Smooth muscle cell (in vitro differentiated cells): ENCODE measurements around the gene ISCA2. TPM values are rescaled to one million over a fixed set of nuclear protein-coding genes. Genes with fewer than 3 reads are reported as not detected.

Experiments used
- DNase-seq: peaks from one replicate; lab custom pipeline; 2025; ENCODE audit not compliant: unreplicated experiment; lab: John Stamatoyannopoulos, UW
- H2AFZ ChIP-seq: fragments of 200-600 bp; sonication (generic); 2 replicates; pipeline ENCODE4 v1.6.0; 2016; ENCODE audit warnings: antibody characterized with exemption, low read depth, mild to moderate bottlenecking
- H3F3A ChIP-seq: fragments of 200-600 bp; sonication (generic); 2 replicates; pipeline ENCODE4 v1.6.0; 2017; ENCODE audit warnings: antibody characterized with exemption, low read depth
- H3K27ac ChIP-seq: fragments of 200-600 bp; sonication (generic); 2 replicates; pipeline ENCODE4 v1.5.1; 2016; ENCODE audit warnings: low read depth, mild to moderate bottlenecking
- H3K27me3 ChIP-seq: fragments of 200-600 bp; sonication (generic); 2 replicates; pipeline ENCODE4 v1.6.1; 2016; ENCODE audit warnings: low read depth, mild to moderate bottlenecking
- H3K36me3 ChIP-seq: fragments of 200-600 bp; sonication (generic); 2 replicates; pipeline ENCODE4 v1.5.1; 2016; ENCODE audit warnings: low read depth
- H3K4me1 ChIP-seq: fragments of 200-600 bp; sonication (generic); 2 replicates; pipeline ENCODE4 v1.5.1; 2016; ENCODE audit warnings: low read depth
- H3K4me2 ChIP-seq: fragments of 200-600 bp; sonication (generic); 2 replicates; pipeline ENCODE4 v1.6.0; 2016; ENCODE audit warnings: mild to moderate bottlenecking
- H3K4me3 ChIP-seq: fragments of 200-600 bp; sonication (generic); 2 replicates; pipeline ENCODE4 v1.5.1; 2016; ENCODE audit warnings: mild to moderate bottlenecking
- H3K79me2 ChIP-seq: fragments of 200-600 bp; sonication (generic); 2 replicates; pipeline ENCODE4 v1.6.0; 2016; ENCODE audit warnings: low read depth, mild to moderate bottlenecking
- H3K9ac ChIP-seq: fragments of 200-600 bp; sonication (generic); 2 replicates; pipeline ENCODE4 v1.6.0; 2016; ENCODE audit warnings: low read depth
- H3K9me3 ChIP-seq: fragments of 200-600 bp; sonication (generic); replicated peaks from 2 replicates; pipeline ENCODE4 v1.5.1; 2016; ENCODE audit warnings: low read depth
- H4K20me1 ChIP-seq: fragments of 200-600 bp; sonication (generic); 2 replicates; pipeline ENCODE4 v1.6.0; 2016; ENCODE audit warnings: low read depth
- CTCF ChIP-seq: fragments of 200-600 bp; sonication (generic); IDR thresholded peaks from 2 replicates; pipeline ENCODE4 v1.5.1; 2017; ENCODE audit warnings: borderline replicate concordance, mild to moderate bottlenecking, antibody characterized with exemption; ENCODE audit not compliant: insufficient read depth, poor library complexity, severe bottlenecking
- WGBS: methylation state at CpG from one replicate; pipeline ENCODE4 v1.1.7; 2016; ENCODE audit warnings: low lambda C conversion rate; 5-methylcytosine and 5-hydroxymethylcytosine counted together
- polyA plus RNA-seq: library from polyadenylated mRNA; unstranded; fragments of >200 nt; fragmentation: Nextera tagmentation; extraction: Ambion mirVana; gene quantifications from 2 replicates; pipeline ENCODE4 v1.2.1, GENCODE V29; 2016
- total RNA-seq: library from RNA; depleted of rRNA; stranded (reverse); fragments of >200 nt; gene quantifications from 2 replicates; pipeline ENCODE4 v1.2.3, GENCODE V29; 2014

Gene ISCA2
- total and polyA plus RNA-seq, 2 experiments from 2014 or later = 15.0 to 65.8 TPM

- 92% methylated on average over 4 of the region's 4 CpGs for WGBS
- no peaks in the 10 kb centered on the region for H3K36me3 ChIP-seq
These were observed 10.8 kb downstream of the ISCA2 start for GRCh38 chr14:74504412-74504811.

GRCh38 chr14:74504874-74505720 is 11.5 kb downstream of the ISCA2 start:
- Histone ChIP-seq H3K27me3 (no peaks in the 10 kb centered on the region), H3K4me3 (no peak overlapping the region), H3K9me3 (no peaks in the 10 kb centered on the region), H3K27ac (no peak overlapping the region), H3K79me2 (no peaks in the 10 kb centered on the region), H3K36me3 (no peaks in the 10 kb centered on the region), H4K20me1 (no peaks in the 10 kb centered on the region), H3K4me1 (peaks cover 6% of the 10 kb centered on the region), H3F3A (peaks cover under 1% of the 10 kb centered on the region), H3K4me2 (no peak overlapping the region), H2AFZ (no peak overlapping the region), H3K9ac (no peak overlapping the region)
- WGBS = 93% methylated on average over 20 of the region's 20 CpGs
- no peak for TF ChIP-seq CTCF
- DNase-seq = no peak

More at GRCh38 chr14:74504412-74504811, 10.8 kb downstream of the ISCA2 start:
- Histone ChIP-seq H3K4me2 (no peak overlapping the region), H3F3A (peaks cover 5% of the 10 kb centered on the region), H3K27ac (no peak overlapping the region), H3K4me3 (no peak overlapping the region), H3K9ac (no peak overlapping the region), H3K9me3 (no peaks in the 10 kb centered on the region), H3K79me2 (no peaks in the 10 kb centered on the region), H3K27me3 (no peaks in the 10 kb centered on the region), H4K20me1 (no peaks in the 10 kb centered on the region), H3K4me1 (peaks cover 6% of the 10 kb centered on the region), H2AFZ (no peak overlapping the region)
- no peak for DNase-seq
- no peak for TF ChIP-seq CTCF

GRCh38 chr14:74505831-74506230 is 12.3 kb downstream of the ISCA2 start:
- no peak overlapping the region for H3K4me3 ChIP-seq
- H3K27me3 ChIP-seq = no peaks in the 10 kb centered on the region
- H3K27ac ChIP-seq = no peak overlapping the region
- no peaks in the 10 kb centered on the region for H3F3A ChIP-seq
- no peak overlapping the region for H3K9ac ChIP-seq
- no peak for DNase-seq
- no peak overlapping the region for H3K4me2 ChIP-seq
- 94% methylated on average over 17 of the region's 17 CpGs for WGBS
- no peaks in the 10 kb centered on the region for H3K79me2 ChIP-seq
- H3K36me3 ChIP-seq = no peaks in the 10 kb centered on the region
- H2AFZ ChIP-seq = no peak overlapping the region
- H4K20me1 ChIP-seq = no peaks in the 10 kb centered on the region
- peaks cover 7% of the 10 kb centered on the region for H3K4me1 ChIP-seq
- no peak for TF ChIP-seq CTCF
- no peaks in the 10 kb centered on the region for H3K9me3 ChIP-seq

- Histone ChIP-seq H3K4me1 (peaks cover 7% of the 10 kb centered on the region), H3K9me3 (no peaks in the 10 kb centered on the region), H2AFZ (no peak overlapping the region), H3K4me3 (no peak overlapping the region), H3K27ac (no peak overlapping the region), H3K4me2 (no peak overlapping the region), H3K79me2 (no peaks in the 10 kb centered on the region), H3K36me3 (no peaks in the 10 kb centered on the region), H3K27me3 (no peaks in the 10 kb centered on the region), H3K9ac (no peak overlapping the region), H4K20me1 (no peaks in the 10 kb centered on the region), H3F3A (no peaks in the 10 kb centered on the region)
- DNase-seq = no peak
- WGBS = 98% methylated on average over 13 of the region's 13 CpGs
- no peak for TF ChIP-seq CTCF
These were observed 12.9 kb downstream of the ISCA2 start for GRCh38 chr14:74506411-74506851.
